Measurements from ENCODE around the gene PUM1. TPM values are rescaled to one million over a fixed set of nuclear protein-coding genes. Genes with fewer than 3 reads are reported as not detected.
"Not testable (repeated sequence)": the region's sequence is repeated elsewhere in the genome, so short reads cannot be mapped to it uniquely, and the experiment has no call there.

PUM1 gene
- total RNA-seq, 1 donor from 2014 or later: 143 TPM

DNA sequence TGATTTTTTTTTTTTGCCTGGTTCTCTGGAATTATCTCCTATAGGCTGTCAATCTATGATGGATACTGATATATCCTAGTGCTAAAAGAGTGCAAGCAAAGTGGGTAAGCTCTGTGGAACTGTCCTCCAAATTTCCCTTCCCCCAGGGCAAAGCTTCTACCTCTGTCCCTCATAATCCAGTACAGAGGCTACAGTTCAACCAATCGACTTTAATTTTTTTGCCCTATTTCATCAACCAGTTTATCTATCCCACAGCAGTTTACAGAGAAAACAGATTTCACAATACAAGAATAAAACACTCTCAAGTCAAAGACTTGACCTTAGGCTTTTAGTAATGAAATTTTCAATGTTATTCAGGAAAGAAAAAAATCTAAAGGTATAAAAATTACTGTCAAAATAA is 13.9 kb downstream of the PUM1 start:
- H3K4me3 Mint-ChIP-seq (ENCODE audit: unreplicated experiment): no peak overlapping the region

DNA sequence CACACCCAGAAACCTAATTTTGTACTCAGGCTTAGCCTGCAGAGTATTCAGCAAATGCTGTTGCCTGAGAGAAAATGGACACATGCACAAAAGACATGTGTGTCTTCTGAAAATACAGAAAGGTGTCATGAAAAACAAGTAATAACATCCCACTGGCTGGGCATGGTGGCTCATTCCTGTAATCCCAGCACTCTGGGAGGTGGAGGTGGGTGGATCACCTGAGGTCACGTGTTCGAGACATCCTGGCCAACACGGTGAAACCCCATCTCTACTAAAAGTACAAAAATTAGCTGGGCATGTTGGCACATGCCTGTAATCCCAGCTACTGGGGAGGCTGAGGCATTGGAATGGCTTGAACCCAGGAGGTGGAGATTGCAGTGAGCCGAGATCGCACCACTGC is 18.0 kb downstream of the PUM1 start:
- H3K79me2 ChIP-seq (ENCODE audit: insufficient read depth, low read length): peaks cover 98% of the 10 kb centered on the region
- H3K4me3 ChIP-seq (ENCODE audit: insufficient read depth, low read depth, low read length); H3K27ac ChIP-seq (ENCODE audit: low read depth, low read length); H3K27me3 ChIP-seq (ENCODE audit: insufficient read depth, low read length); H3K9me3 Mint-ChIP-seq (ENCODE audit: unreplicated experiment); DNase-seq (ENCODE audit: low read depth); H3K4me2 ChIP-seq (ENCODE audit: low read length); H2AFZ ChIP-seq (ENCODE audit: low read depth, low read length); H3K9me3 ChIP-seq (ENCODE audit: insufficient read depth, low read depth, low read length); H3K4me3 Mint-ChIP-seq (ENCODE audit: unreplicated experiment); H3K27me3 Mint-ChIP-seq (ENCODE audit: low read depth, unreplicated experiment); FAIRE-seq; H3K4me1 ChIP-seq (ENCODE audit: insufficient read depth, low read length): not testable (repeated sequence)
- H3K36me3 ChIP-seq (ENCODE audit: insufficient read depth, low read length): peaks cover 22% of the 10 kb centered on the region
- H4K20me1 ChIP-seq (ENCODE audit: insufficient read depth, low read length): peaks cover 93% of the 10 kb centered on the region
- Mint-ChIP-seq H3K27ac (ENCODE audit: unreplicated experiment) (peak overlapping the region; percentile 58), H3K4me1 (ENCODE audit: low read depth, unreplicated experiment) (peaks cover 19% of the 10 kb centered on the region), H3K36me3 (ENCODE audit: low read depth, unreplicated experiment) (peaks cover 12% of the 10 kb centered on the region)
- H3K9ac ChIP-seq (ENCODE audit: low read length): peak overlapping the region; percentile 16

More for the DNA sequence above, 13.9 kb downstream of the PUM1 start:
- H3K27me3 Mint-ChIP-seq (ENCODE audit: low read depth, unreplicated experiment): no peaks in the 10 kb centered on the region
- DNase-seq (ENCODE audit: low read depth): no peak
- H3K9me3 ChIP-seq (ENCODE audit: insufficient read depth, low read depth, low read length): no peaks in the 10 kb centered on the region
- no peak overlapping the region for H3K4me2 ChIP-seq (ENCODE audit: low read length)
- TF ChIP-seq, protein P1, sequence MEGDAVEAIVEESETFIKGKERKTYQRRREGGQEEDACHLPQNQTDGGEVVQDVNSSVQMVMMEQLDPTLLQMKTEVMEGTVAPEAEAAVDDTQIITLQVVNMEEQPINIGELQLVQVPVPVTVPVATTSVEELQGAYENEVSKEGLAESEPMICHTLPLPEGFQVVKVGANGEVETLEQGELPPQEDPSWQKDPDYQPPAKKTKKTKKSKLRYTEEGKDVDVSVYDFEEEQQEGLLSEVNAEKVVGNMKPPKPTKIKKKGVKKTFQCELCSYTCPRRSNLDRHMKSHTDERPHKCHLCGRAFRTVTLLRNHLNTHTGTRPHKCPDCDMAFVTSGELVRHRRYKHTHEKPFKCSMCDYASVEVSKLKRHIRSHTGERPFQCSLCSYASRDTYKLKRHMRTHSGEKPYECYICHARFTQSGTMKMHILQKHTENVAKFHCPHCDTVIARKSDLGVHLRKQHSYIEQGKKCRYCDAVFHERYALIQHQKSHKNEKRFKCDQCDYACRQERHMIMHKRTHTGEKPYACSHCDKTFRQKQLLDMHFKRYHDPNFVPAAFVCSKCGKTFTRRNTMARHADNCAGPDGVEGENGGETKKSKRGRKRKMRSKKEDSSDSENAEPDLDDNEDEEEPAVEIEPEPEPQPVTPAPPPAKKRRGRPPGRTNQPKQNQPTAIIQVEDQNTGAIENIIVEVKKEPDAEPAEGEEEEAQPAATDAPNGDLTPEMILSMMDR (IDR thresholded peaks at IDR 0.05; ENCODE audit: insufficient read depth, low read depth, low read length): no peak
- no peak for TF ChIP-seq EZH2 (IDR thresholded peaks at IDR 0.05; ENCODE audit: insufficient read depth, low read length)
- H3K27ac Mint-ChIP-seq (ENCODE audit: unreplicated experiment): no peak overlapping the region
- no peak overlapping the region for H2AFZ ChIP-seq (ENCODE audit: low read depth, low read length)
- H3K27ac ChIP-seq (ENCODE audit: low read depth, low read length): no peak overlapping the region
- no peak for FAIRE-seq
- H3K79me2 ChIP-seq (ENCODE audit: insufficient read depth, low read length): peaks cover 98% of the 10 kb centered on the region
- peaks cover 92% of the 10 kb centered on the region for H4K20me1 ChIP-seq (ENCODE audit: insufficient read depth, low read length)
- no peaks in the 10 kb centered on the region for H3K9me3 Mint-ChIP-seq (ENCODE audit: unreplicated experiment)
- H3K4me1 Mint-ChIP-seq (ENCODE audit: low read depth, unreplicated experiment): peaks cover 25% of the 10 kb centered on the region
- H3K4me3 ChIP-seq (ENCODE audit: insufficient read depth, low read depth, low read length): no peak overlapping the region
- H3K27me3 ChIP-seq (ENCODE audit: insufficient read depth, low read length): no peaks in the 10 kb centered on the region
- H3K36me3 ChIP-seq (ENCODE audit: insufficient read depth, low read length): peaks cover 24% of the 10 kb centered on the region
- no peak overlapping the region for H3K9ac ChIP-seq (ENCODE audit: low read length)
- peaks cover 17% of the 10 kb centered on the region for H3K4me1 ChIP-seq (ENCODE audit: insufficient read depth, low read length)
- H3K36me3 Mint-ChIP-seq (ENCODE audit: low read depth, unreplicated experiment): peaks cover 8% of the 10 kb centered on the region

GRCh38 chr1:31043631-31044030 is 21.9 kb downstream of the PUM1 start:
- DNase-seq (ENCODE audit: low read depth) (no peak), FAIRE-seq (no peak)
- Histone ChIP-seq H3K4me2 (ENCODE audit: low read length) (no peak overlapping the region), H4K20me1 (ENCODE audit: insufficient read depth, low read length) (peaks cover 91% of the 10 kb centered on the region), H3K27me3 (ENCODE audit: insufficient read depth, low read length) (no peaks in the 10 kb centered on the region), H3K27ac (ENCODE audit: low read depth, low read length) (no peak overlapping the region), H3K9me3 (ENCODE audit: insufficient read depth, low read depth, low read length) (no peaks in the 10 kb centered on the region), H2AFZ (ENCODE audit: low read depth, low read length) (no peak overlapping the region), H3K4me1 (ENCODE audit: insufficient read depth, low read length) (peaks cover 8% of the 10 kb centered on the region), H3K4me3 (ENCODE audit: insufficient read depth, low read depth, low read length) (no peak overlapping the region), H3K79me2 (ENCODE audit: insufficient read depth, low read length) (peaks cover 97% of the 10 kb centered on the region), H3K36me3 (ENCODE audit: insufficient read depth, low read length) (peaks cover 14% of the 10 kb centered on the region), H3K9ac (ENCODE audit: low read length) (no peak overlapping the region)
- Mint-ChIP-seq H3K4me1 (ENCODE audit: low read depth, unreplicated experiment) (peaks cover 19% of the 10 kb centered on the region), H3K27me3 (ENCODE audit: low read depth, unreplicated experiment) (no peaks in the 10 kb centered on the region), H3K36me3 (ENCODE audit: low read depth, unreplicated experiment) (peaks cover 16% of the 10 kb centered on the region), H3K9me3 (ENCODE audit: unreplicated experiment) (no peaks in the 10 kb centered on the region), H3K27ac (ENCODE audit: unreplicated experiment) (no peak overlapping the region), H3K4me3 (ENCODE audit: unreplicated experiment) (no peak overlapping the region)
- TF ChIP-seq, protein P1 (IDR thresholded peaks at IDR 0.05; ENCODE audit: insufficient read depth, low read depth, low read length): no peak
- no peak for TF ChIP-seq EZH2 (IDR thresholded peaks at IDR 0.05; ENCODE audit: insufficient read depth, low read length)

Data from astrocyte (in vitro differentiated cells and primary cell).